Omental fat pad (tissue), 4 donors: Measurements from ENCODE around the gene CPED1. TPM values are rescaled to one million over a fixed set of nuclear protein-coding genes. Genes with fewer than 3 reads are reported as not detected.

ENCODE experiments used
- ATAC-seq: fragments of 150-250 bp; one replicate; pipeline ENCODE4 v1.9.1; 2016; ENCODE audit warnings: mild to moderate bottlenecking, moderate library complexity; ENCODE audit not compliant: low FRiP score
- DNase-seq: peaks from one replicate; pipeline ENCODE4 v3.0.0-alpha.2; 2019; ENCODE audit warnings: low spot score
- CTCF ChIP-seq, 3 donors: fragments of 450-650 bp; IDR thresholded peaks; one replicate each; pipeline ENCODE4 v1.5.1; 2016 to 2017; ENCODE audit warnings: antibody characterized with exemption in 3 of 3, mild to moderate bottlenecking in 3 of 3, moderate library complexity in 2 of 3
- total RNA-seq, 4 donors: library from RNA; depleted of rRNA; stranded (reverse); fragments of >200 nt; gene quantifications; one replicate each; pipeline ENCODE4 v1.1.0, GENCODE V29; 2016

Gene CPED1
- total RNA-seq, 4 donors from 2014 or later = 24.9 to 63.9 (median 40.9) TPM

DNA sequence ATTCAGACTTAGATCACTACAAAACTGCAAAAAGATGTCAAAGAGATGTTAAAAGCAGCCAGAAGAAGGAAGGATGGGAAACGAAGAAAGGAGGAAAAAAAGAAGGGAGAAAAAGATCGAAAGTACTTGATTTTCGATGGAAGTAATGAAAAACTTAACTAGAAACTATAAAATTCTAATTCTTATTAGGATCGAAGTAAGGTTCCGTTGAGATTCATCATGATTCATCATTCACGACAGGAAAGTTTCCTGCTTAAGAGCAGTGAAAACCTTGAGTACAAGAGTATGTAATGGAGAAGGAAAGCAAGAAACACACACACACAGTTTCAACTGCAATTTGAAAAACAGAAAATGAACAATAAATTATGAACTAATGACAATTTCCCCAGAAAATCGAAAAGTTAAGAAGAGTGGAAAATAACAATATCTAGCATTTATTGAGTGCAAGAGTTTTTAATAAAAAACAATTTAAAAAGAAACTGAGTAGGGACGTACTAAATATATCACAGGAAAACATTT is 39.1 kb upstream of the CPED1 start:
- ATAC-seq (no peak), DNase-seq (no peak)
- no peak for TF ChIP-seq CTCF (IDR thresholded peaks at IDR 0.05)

DNA sequence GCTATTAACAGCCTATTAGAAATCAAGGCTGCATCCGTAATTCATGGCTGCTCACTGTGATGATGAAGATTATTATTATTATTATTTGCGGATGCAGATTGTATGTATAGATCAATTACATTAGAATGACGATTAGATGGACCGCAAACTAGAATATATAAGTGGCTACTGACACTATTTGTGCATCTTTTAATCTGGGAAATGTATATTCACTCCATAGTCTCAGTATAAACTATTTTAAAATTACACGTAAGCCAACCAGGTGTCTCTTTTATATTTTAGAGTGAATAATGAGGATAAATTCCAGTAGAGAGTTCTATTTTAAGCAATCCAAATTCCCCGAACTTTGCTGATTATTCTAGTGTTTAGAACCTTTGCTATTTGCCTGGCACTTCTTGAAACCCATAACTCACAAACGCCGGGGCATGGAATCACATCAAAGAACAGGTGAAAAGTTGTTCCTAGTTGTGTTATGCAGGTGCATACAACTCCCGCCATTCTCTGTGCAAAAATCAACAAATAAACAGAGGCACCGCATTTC is 38.4 kb upstream of the CPED1 start:
- no peak for ATAC-seq
- DNase-seq = no peak
- no peak for TF ChIP-seq CTCF (IDR thresholded peaks at IDR 0.05)

GRCh38 chr7:120950539-120951308 is 37.8 kb upstream of the CPED1 start, which contains the start of gene ING3:
Gene ING3, plus strand, starts transcription at chr7:120950777. Its CDS starts 120 bp downstream, at chr7:120950897.
- TF ChIP-seq CTCF (IDR thresholded peaks at IDR 0.05) = no peak
- ATAC-seq = peak; percentile 99
- DNase-seq = peak; percentile 92

DNA sequence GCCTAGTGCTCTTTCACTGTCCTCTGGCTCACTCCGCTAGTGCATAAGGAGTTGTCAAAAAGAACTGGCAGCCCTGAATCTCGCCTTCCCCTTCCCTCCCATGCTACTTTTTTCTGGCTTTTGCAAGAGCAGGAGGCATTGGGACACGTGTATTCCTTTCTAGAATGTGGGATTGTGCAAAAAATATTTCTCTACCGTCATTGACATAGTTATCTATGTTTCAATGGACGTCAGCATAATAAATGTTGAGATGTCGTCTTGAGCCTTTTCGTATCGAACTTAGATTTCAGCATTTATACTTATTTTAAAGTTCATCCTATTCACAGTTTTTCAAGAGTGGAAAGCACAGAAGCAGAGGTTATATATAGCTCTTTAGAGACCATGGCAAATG is 37.2 kb upstream of the CPED1 start:
- ATAC-seq (no peak), DNase-seq (no peak)
- TF ChIP-seq CTCF (IDR thresholded peaks at IDR 0.05) = no peak

DNA sequence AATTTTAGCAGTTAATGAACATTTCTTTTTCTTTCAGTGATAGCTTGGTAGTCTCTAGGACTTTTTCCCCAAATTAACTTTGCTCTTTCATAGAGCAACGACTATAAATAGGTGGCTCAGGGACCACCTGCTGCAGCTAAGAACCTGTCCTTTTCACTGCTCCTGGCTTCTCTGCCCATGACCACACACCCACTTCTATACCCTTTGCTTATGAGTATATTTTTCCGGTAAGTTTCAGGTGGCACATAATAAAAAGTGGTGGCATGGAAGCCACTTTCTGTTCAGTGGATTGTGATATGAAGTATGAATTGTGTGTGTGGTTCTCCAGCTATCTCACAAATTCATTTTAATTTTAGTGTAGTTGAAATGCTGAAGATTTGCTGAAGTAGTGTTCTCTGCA is 36.7 kb upstream of the CPED1 start:
- no peak for ATAC-seq
- DNase-seq = no peak
- TF ChIP-seq CTCF (IDR thresholded peaks at IDR 0.05) = no peak

GRCh38 chr7:120955577-120956149 is 32.8 kb upstream of the CPED1 start:
- no peak for TF ChIP-seq CTCF (IDR thresholded peaks at IDR 0.05)
- ATAC-seq = no peak
- DNase-seq = no peak
